Lung (tissue), 12 donors: ENCODE results near the gene DHX34. TPM values are rescaled to one million over a fixed set of nuclear protein-coding genes. Genes with fewer than 3 reads are reported as not detected.

Experiments used
- ATAC-seq: fragments of 200-7000 bp; cut with Tn5 transposase; one replicate; pipeline ENCODE4 v1.9.1; 2020; ENCODE audit warnings: moderate number of reproducible peaks; ENCODE audit not compliant: insufficient read depth, low FRiP score
- DNase-seq, 3 donors: peaks; one replicate each; pipeline ENCODE4 v3.0.0-alpha.2; 2013 to 2017
- H3K27ac ChIP-seq, 2 donors: one replicate each; pipeline ENCODE4 v1.5.1; 2013; ENCODE audit warnings: mild to moderate bottlenecking in 2 of 2, moderate library complexity in 2 of 2, control low read depth in 1 of 2, inconsistent platforms in 1 of 2, low read depth in 1 of 2, low read length in 1 of 2
- H3K27me3 ChIP-seq, 3 donors: one replicate each; pipeline ENCODE4 v1.5.1; 2013; ENCODE audit warnings: low read length in 2 of 3; ENCODE audit not compliant: control insufficient read depth in 3 of 3, insufficient read depth in 3 of 3
- H3K36me3 ChIP-seq, 4 donors: one replicate each; pipeline ENCODE4 v1.5.1; 2013; ENCODE audit warnings: low read length in 4 of 4, mild to moderate bottlenecking in 1 of 4, moderate library complexity in 1 of 4; ENCODE audit not compliant: control insufficient read depth in 4 of 4, insufficient read depth in 4 of 4
- H3K4me1 ChIP-seq, 5 donors: one replicate each; pipeline ENCODE4 v1.5.1; 2013; ENCODE audit warnings: low read length in 5 of 5, mild to moderate bottlenecking in 2 of 5, moderate library complexity in 1 of 5; ENCODE audit not compliant: control insufficient read depth in 5 of 5, insufficient read depth in 5 of 5
- H3K4me3 ChIP-seq: one replicate; pipeline ENCODE4 v1.5.1; 2013; ENCODE audit warnings: mild to moderate bottlenecking, control low read depth, moderate library complexity
- H3K9ac ChIP-seq, 2 donors: one replicate each; pipeline ENCODE4 v1.5.1; 2013; ENCODE audit warnings: low read length in 2 of 2, control low read depth in 1 of 2; ENCODE audit not compliant: insufficient read depth in 1 of 2
- H3K9me3 ChIP-seq, 4 donors: one replicate each; pipeline ENCODE4 v1.5.1; 2013; ENCODE audit warnings: low read length in 3 of 4, mild to moderate bottlenecking in 1 of 4, moderate library complexity in 1 of 4; ENCODE audit not compliant: control insufficient read depth in 4 of 4, insufficient read depth in 3 of 4
- WGBS, 2 donors: extraction: QIAGEN DNeasy Blood & Tissue Kit; methylation state at CpG; one replicate each; pipeline ENCODE4 v1.1.7; 2013; 5-methylcytosine and 5-hydroxymethylcytosine counted together
- polyA plus RNA-seq, 2 donors: library from polyadenylated mRNA; stranded (reverse); fragments of 200-250 nt; gene quantifications; one replicate each; pipeline ENCODE4 v1.2.1, GENCODE V29; 2013
- total RNA-seq, 2 donors: library from RNA; depleted of rRNA in 1 of 2; stranded (reverse); fragments of >200 nt in 1 of 2; gene quantifications; one replicate each; pipeline ENCODE4 v1.2.1, GENCODE V29; 2014 to 2021
- TF ChIP-seq, protein P1 (sequence below): IDR thresholded peaks from 2 replicates; pipeline ENCODE4 v1.5.1; 2012; ENCODE audit warnings: mild to moderate bottlenecking; ENCODE audit errors: control extremely low read depth, extremely low read depth
- donor health status: control.
- donor health status: control.
- donor health status: Bipolar disorder and iron deficiency.
- donor health status: healthy.
- donor health status: DM: yes; HTN: yes; CAD: no.

DHX34 gene
- total and polyA plus RNA-seq, 4 donors, result 13.5 to 24.2 (median 16.5) TPM

- H3K9ac ChIP-seq, result no peak overlapping the region
- TF ChIP-seq, protein P1, sequence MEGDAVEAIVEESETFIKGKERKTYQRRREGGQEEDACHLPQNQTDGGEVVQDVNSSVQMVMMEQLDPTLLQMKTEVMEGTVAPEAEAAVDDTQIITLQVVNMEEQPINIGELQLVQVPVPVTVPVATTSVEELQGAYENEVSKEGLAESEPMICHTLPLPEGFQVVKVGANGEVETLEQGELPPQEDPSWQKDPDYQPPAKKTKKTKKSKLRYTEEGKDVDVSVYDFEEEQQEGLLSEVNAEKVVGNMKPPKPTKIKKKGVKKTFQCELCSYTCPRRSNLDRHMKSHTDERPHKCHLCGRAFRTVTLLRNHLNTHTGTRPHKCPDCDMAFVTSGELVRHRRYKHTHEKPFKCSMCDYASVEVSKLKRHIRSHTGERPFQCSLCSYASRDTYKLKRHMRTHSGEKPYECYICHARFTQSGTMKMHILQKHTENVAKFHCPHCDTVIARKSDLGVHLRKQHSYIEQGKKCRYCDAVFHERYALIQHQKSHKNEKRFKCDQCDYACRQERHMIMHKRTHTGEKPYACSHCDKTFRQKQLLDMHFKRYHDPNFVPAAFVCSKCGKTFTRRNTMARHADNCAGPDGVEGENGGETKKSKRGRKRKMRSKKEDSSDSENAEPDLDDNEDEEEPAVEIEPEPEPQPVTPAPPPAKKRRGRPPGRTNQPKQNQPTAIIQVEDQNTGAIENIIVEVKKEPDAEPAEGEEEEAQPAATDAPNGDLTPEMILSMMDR, result no peak
- H3K27ac ChIP-seq, result no peak overlapping the region
- 11 to 14% methylated on average over 19 of the region's 19 CpGs for WGBS, 2 donors
- peaks cover 0 to 4% (median 0%) of the 10 kb centered on the region in 4 donors for H3K9me3 ChIP-seq
- no peak overlapping the region for H3K4me3 ChIP-seq
- H3K36me3 ChIP-seq, result no peaks in the 10 kb centered on the region
- H3K27me3 ChIP-seq, result peaks cover 0 to 62% (median 36%) of the 10 kb centered on the region in 3 donors
- peaks cover 0 to 11% (median 2%) of the 10 kb centered on the region in 5 donors for H3K4me1 ChIP-seq
- no peak for DNase-seq
- ATAC-seq, result no peak
These were observed 74.2 kb downstream of the DHX34 start for GRCh38 chr19:47423203-47423882.

- ATAC-seq, result peak; percentile 81
- Histone ChIP-seq H3K36me3 (no peaks in the 10 kb centered on the region), H3K9ac (no peak overlapping the region), H3K27ac (no peak overlapping the region), H3K4me1 (peaks cover 0 to 18% (median 2%) of the 10 kb centered on the region in 5 donors), H3K9me3 (peaks cover 0 to 2% (median 0%) of the 10 kb centered on the region in 4 donors), H3K27me3 (peaks cover 0 to 55% (median 42%) of the 10 kb centered on the region in 3 donors), H3K4me3 (no peak overlapping the region)
- 7 to 8% methylated on average over 17 of the region's 17 CpGs for WGBS, 2 donors
- TF ChIP-seq, protein P1, result peak; percentile 45
- peak; percentile 48 to 59 (median 51) for DNase-seq
These were observed 78.4 kb downstream of the DHX34 start for GRCh38 chr19:47427241-47428176.

DNA sequence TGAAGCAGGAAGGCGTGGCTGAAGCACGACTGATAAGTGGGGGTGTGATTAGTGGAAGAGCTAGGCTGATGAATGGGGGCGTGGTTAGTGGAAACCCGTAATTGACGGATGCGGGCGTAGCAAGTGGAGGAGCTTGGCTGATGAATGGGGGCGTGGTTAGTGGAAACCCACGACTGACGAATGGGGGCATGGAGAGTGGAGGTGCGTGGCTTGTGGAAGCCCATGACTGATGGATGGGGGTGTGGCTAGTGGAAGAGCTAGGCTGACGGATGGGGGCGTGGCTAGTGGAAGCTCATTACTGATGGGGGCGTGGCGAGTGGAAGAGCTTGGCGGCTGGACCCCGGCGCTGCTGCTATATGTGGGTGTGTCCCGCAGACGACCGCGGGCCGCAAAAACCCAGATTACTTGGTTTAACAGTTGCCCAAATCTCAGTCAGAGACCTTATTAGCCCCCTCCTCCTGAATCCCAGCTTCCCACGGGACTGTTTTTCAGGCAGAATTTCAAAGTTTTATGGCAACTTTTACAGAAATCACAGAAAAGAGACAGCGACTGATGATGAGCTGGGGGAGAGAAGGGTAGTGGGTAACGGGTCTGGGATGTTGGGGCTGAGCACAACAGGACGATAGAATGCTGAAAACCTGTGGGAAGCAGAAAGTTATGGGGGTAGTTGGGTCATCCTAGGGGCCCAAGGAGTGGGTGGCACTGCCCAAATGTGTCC, 79.2 kb downstream of the DHX34 start:
- no peak overlapping the region for H3K4me3 ChIP-seq
- peaks cover 0 to 2% (median 0%) of the 10 kb centered on the region in 4 donors for H3K9me3 ChIP-seq
- ATAC-seq (peak; percentile 74), DNase-seq (peak; percentile 87 to 90 (median 88))
- peak overlapping the region in 1 of 2 donors; percentile 28 for H3K9ac ChIP-seq
- 1 to 2% methylated on average over 24 to 27 of the region's 27 CpGs for WGBS, 2 donors
- H3K36me3 ChIP-seq, result no peaks in the 10 kb centered on the region
- no peak overlapping the region for H3K27ac ChIP-seq
- H3K27me3 ChIP-seq, result peaks cover 0 to 47% (median 36%) of the 10 kb centered on the region in 3 donors
- TF ChIP-seq, protein P1, result no peak
- peaks cover 0 to 18% (median 2%) of the 10 kb centered on the region in 5 donors for H3K4me1 ChIP-seq
